HG03520 (cell line): ENCODE measurements around the gene SLC29A3.

ENCODE experiments used
- ATAC-seq: cut with Tn5 transposase; IDR thresholded peaks from one replicate; pipeline ENCODE4 v1.9.1; 2021; ENCODE audit warnings: mild to moderate bottlenecking, moderate library complexity; ENCODE audit not compliant: unreplicated experiment

The SLC29A3 gene

GRCh38 chr10:71389768-71390460 lies 70.9 kb downstream of the SLC29A3 start:
- no peak for ATAC-seq

GRCh38 chr10:71390461-71390835 lies 71.4 kb downstream of the SLC29A3 start:
- ATAC-seq = no peak

- ATAC-seq = no peak
Measured at GRCh38 chr10:71390921-71391690, 72.0 kb downstream of the SLC29A3 start.

- no peak for ATAC-seq
Measured at GRCh38 chr10:71391701-71392100, 72.6 kb downstream of the SLC29A3 start.

- no peak for ATAC-seq
Measured at GRCh38 chr10:71392292-71392691, 73.2 kb downstream of the SLC29A3 start.

- ATAC-seq = no peak
Measured at GRCh38 chr10:71392791-71393781, 74.0 kb downstream of the SLC29A3 start.

GRCh38 chr10:71393841-71394475 lies 74.9 kb downstream of the SLC29A3 start:
- ATAC-seq = no peak

- no peak for ATAC-seq
Measured at GRCh38 chr10:71394926-71395562, 76.0 kb downstream of the SLC29A3 start.

- ATAC-seq = no peak
Measured at GRCh38 chr10:71395621-71396020, 76.6 kb downstream of the SLC29A3 start.

- ATAC-seq = no peak
Measured at GRCh38 chr10:71396084-71396710, 77.1 kb downstream of the SLC29A3 start.

GRCh38 chr10:71396711-71397295 lies 77.7 kb downstream of the SLC29A3 start, which contains the start of gene CDH23:
Gene CDH23, plus strand, starts transcription at chr10:71396920. Its CDS starts 42,912 bp downstream, at chr10:71439832.
- ATAC-seq = no peak

GRCh38 chr10:71397296-71398212 lies 78.5 kb downstream of the SLC29A3 start:
- ATAC-seq = no peak

GRCh38 chr10:71398976-71399375 lies 79.9 kb downstream of the SLC29A3 start:
- ATAC-seq = no peak

- ATAC-seq = no peak
Measured at GRCh38 chr10:71399946-71400345, 80.9 kb downstream of the SLC29A3 start.

- no peak for ATAC-seq
Measured at GRCh38 chr10:71401056-71401455, 82.0 kb downstream of the SLC29A3 start.

GRCh38 chr10:71402005-71402404 lies 82.9 kb downstream of the SLC29A3 start:
- no peak for ATAC-seq

GRCh38 chr10:71404503-71405295 lies 85.6 kb downstream of the SLC29A3 start:
- ATAC-seq = no peak
